ENCODE results near the gene SLC25A17. TPM values are rescaled to one million over a fixed set of nuclear protein-coding genes. Genes with fewer than 3 reads are reported as not detected.
"Not testable (repeated sequence)": the region's sequence is repeated elsewhere in the genome, so short reads cannot be mapped to it uniquely, and the experiment has no call there.

Gene SLC25A17, protein sequence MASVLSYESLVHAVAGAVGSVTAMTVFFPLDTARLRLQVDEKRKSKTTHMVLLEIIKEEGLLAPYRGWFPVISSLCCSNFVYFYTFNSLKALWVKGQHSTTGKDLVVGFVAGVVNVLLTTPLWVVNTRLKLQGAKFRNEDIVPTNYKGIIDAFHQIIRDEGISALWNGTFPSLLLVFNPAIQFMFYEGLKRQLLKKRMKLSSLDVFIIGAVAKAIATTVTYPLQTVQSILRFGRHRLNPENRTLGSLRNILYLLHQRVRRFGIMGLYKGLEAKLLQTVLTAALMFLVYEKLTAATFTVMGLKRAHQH
- total RNA-seq (2014; rRNA removed; shearing (Covaris generic)): 35.0 and 37.8 TPM in 2 replicates

DNA sequence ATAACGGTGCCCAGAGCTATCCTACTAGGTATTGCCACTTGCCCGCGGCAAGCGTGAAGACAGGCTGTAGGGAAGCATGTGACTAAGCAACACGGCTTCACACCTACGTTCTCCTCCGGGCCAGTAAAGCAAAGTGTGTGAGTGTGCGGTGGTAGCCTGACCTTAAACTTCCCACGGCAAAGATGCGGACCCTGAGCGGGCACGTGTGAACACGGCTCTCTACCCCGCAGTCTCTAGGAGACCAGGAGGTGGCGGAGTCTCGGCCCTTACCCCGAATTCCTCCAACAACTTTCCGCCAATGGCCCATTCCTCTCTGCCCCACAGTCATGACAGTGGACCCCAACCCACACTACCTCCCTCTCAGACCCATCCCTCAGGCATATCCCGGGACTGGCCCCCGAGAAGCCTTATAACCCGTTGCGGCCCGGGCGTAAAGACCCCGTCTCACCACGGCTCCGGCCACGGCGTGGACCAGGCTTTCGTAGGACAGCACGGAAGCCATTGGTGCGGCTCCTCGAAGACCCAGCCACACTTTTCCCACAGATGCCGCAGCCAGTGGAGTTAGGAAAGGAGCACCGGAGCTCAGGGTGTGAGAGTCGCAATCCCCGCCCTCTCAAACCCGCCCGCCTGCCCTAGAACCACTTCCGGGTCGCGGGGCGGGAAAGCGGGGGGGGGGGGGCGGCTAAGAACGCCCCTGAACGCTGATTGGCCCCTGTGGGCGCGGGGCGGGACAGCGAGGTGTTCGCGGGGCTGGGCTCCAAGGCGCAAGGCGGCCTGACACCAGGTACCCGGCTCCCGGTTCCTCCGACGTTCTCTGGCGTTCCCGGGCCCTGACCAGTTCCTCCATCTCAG is at the start of gene SLC25A17:
SLC25A17 (minus strand) TSS at position 600 of the 852 bp plus-strand sequence; CDS start at position 502, 98 bp downstream.
- H3K36me3 ChIP-seq (replicated peaks; ENCODE audit: control insufficient read depth, insufficient read depth, low read length): no peaks in the 10 kb centered on the region; the same call in 1 of the 2 replicates

DNA sequence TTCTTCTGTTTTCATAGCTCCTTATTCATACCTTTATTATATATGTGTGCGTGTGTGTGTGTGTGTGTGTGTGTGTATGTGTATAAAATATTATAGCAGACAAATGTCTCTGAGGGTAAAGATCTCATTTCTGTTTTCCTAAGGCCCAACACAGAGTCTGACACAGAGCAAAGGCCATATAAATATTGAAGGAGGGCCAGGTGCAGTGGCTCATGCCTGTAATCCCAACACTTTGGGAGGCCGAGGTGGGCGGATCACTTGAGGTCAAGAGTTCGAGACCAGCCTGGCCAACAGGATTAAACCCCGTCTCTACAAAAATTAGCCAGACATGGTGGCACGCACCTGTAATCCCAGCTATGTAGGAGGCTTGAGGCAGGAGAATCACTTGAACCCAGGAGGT is 49.2 kb upstream of the SLC25A17 start:
- H3K27me3 ChIP-seq (ENCODE audit: control insufficient read depth, insufficient read depth, low read length); DNase-seq; H3K36me3 ChIP-seq (replicated peaks; ENCODE audit: control insufficient read depth, insufficient read depth, low read length); H3K4me3 ChIP-seq (ENCODE audit: insufficient read depth, low read depth, low read length): not testable (repeated sequence)

More for the DNA sequence above, at the start of gene SLC25A17:
- Histone ChIP-seq H3K4me3 (ENCODE audit: insufficient read depth, low read depth, low read length) (peak within 1 kb of the TSS; percentile 88), H3K27me3 (ENCODE audit: control insufficient read depth, insufficient read depth, low read length) (no peaks in the 10 kb centered on the region)
- DNase-seq: peak; percentile 97

DNA sequence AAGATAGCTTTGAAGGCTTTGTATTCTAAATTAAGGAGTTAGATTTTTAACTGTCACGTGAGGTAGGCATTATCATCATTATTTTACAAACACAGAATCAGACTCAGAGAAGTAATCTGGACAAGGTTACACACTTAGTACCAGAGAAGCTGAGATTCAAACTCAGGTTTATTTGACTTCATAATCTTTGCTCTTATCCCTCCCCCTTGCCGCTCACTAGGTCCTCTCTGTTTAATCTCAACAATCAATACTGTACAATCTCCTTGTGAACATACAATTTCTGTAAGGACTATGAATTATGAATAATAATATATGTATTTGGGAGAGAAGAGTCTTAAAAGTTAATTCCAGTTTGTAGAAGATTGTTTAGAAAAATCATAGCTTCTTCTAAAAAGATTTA is 48.0 kb upstream of the SLC25A17 start:
- DNase-seq: no peak
- H3K36me3 ChIP-seq (replicated peaks; ENCODE audit: control insufficient read depth, insufficient read depth, low read length): peaks cover 6% of the 10 kb centered on the region
- no peak overlapping the region for H3K4me3 ChIP-seq (ENCODE audit: insufficient read depth, low read depth, low read length)
- H3K27me3 ChIP-seq (ENCODE audit: control insufficient read depth, insufficient read depth, low read length): no peaks in the 10 kb centered on the region

DNA sequence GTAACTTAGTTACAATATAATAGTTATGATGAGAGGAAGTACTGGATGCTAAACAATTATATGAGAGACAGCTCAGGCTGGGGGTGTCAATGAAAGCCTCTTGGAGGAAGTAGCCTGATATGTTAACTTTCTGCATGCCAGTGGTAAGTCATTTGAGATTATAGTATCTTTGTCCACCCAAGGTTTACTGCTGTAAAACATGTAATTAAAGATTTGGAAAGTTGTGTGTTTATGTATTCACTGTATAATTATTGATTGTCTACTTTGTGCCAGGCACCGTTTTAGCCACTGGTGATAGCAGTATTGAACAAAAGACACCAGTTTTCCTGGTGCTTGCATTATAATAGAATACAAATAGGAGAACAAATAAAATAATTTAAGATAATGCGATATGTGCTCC is 43.4 kb upstream of the SLC25A17 start:
- DNase-seq: no peak
- Histone ChIP-seq H3K4me3 (ENCODE audit: insufficient read depth, low read depth, low read length) (no peak overlapping the region), H3K27me3 (ENCODE audit: control insufficient read depth, insufficient read depth, low read length) (no peaks in the 10 kb centered on the region), H3K36me3 (replicated peaks; ENCODE audit: control insufficient read depth, insufficient read depth, low read length) (no peaks in the 10 kb centered on the region)

- Histone ChIP-seq H3K4me3 (ENCODE audit: insufficient read depth, low read depth, low read length) (no peak within 1 kb of the TSS), H3K27me3 (ENCODE audit: control insufficient read depth, insufficient read depth, low read length) (no peaks in the 10 kb centered on the region), H3K36me3 (replicated peaks; ENCODE audit: control insufficient read depth, insufficient read depth, low read length) (no peaks in the 10 kb centered on the region)
- no peak for DNase-seq
Observed at GRCh38 chr22:40862013-40862412, 42.9 kb upstream of the SLC25A17 start, which contains the start of gene DNAJB7. Gene DNAJB7, minus strand, starts transcription at chr22:40862113. Its CDS starts 119 bp downstream, at chr22:40861994.

GRCh38 chr22:40857309-40857855 is 38.2 kb upstream of the SLC25A17 start:
- no peaks in the 10 kb centered on the region for H3K27me3 ChIP-seq (ENCODE audit: control insufficient read depth, insufficient read depth, low read length)
- H3K4me3 ChIP-seq (ENCODE audit: insufficient read depth, low read depth, low read length): peak overlapping the region; percentile 89
- DNase-seq: no peak
- peaks cover 1% of the 10 kb centered on the region; the same call in 1 of the 2 replicates for H3K36me3 ChIP-seq (replicated peaks; ENCODE audit: control insufficient read depth, insufficient read depth, low read length)

- H3K27me3 ChIP-seq (ENCODE audit: control insufficient read depth, insufficient read depth, low read length): no peaks in the 10 kb centered on the region
- H3K4me3 ChIP-seq (ENCODE audit: insufficient read depth, low read depth, low read length): peak within 1 kb of the TSS; percentile 89
- H3K36me3 ChIP-seq (replicated peaks; ENCODE audit: control insufficient read depth, insufficient read depth, low read length): peaks cover 1% of the 10 kb centered on the region; the same call in 1 of the 2 replicates
- peak; percentile 95 for DNase-seq
Observed at GRCh38 chr22:40856513-40857308, 37.6 kb upstream of the SLC25A17 start, which contains the start of the genes ST13 and XPNPEP3. Gene ST13, minus strand, starts transcription at chr22:40856639. Its CDS starts 99 bp downstream, at chr22:40856540. Gene XPNPEP3, plus strand, starts transcription at chr22:40857148. Its CDS starts 34 bp downstream, at chr22:40857182.

DNA sequence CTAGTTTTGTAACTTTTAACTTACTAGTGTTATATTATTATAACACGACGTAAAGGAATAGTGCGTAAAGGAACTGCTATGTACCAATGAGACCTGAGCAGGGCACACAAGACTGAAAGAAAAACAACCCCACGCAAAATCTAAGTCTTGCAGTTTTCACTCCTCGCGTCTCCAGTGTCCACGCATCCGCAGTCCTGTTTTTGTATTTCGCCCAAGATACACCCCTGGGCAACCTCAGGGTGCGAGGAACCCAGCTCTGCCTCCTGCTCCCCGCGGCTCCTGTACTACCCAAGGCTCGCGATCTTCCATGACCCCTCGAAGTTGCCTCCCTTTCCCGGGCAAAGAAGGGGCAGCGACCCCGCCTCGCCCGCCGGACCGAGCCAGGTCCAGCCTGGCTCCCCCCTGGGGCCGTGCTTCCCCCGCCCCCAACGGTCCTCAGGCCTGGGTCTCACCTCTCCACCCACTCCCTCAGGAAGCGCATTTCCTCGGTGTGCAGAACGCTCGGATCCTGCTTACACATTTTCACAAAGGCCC is 36.9 kb upstream of the SLC25A17 start:
- peak; percentile 80 for DNase-seq
- Histone ChIP-seq H3K27me3 (ENCODE audit: control insufficient read depth, insufficient read depth, low read length) (no peaks in the 10 kb centered on the region), H3K36me3 (replicated peaks; ENCODE audit: control insufficient read depth, insufficient read depth, low read length) (peaks cover 1% of the 10 kb centered on the region; the same call in 1 of the 2 replicates), H3K4me3 (ENCODE audit: insufficient read depth, low read depth, low read length) (peak overlapping the region; percentile 89)

- peak overlapping the region; percentile 89 for H3K4me3 ChIP-seq (ENCODE audit: insufficient read depth, low read depth, low read length)
- H3K27me3 ChIP-seq (ENCODE audit: control insufficient read depth, insufficient read depth, low read length): no peaks in the 10 kb centered on the region
- H3K36me3 ChIP-seq (replicated peaks; ENCODE audit: control insufficient read depth, insufficient read depth, low read length): peaks cover 1% of the 10 kb centered on the region; the same call in 1 of the 2 replicates
- no peak for DNase-seq
Observed at GRCh38 chr22:40855071-40855978, 36.2 kb upstream of the SLC25A17 start.

DNA sequence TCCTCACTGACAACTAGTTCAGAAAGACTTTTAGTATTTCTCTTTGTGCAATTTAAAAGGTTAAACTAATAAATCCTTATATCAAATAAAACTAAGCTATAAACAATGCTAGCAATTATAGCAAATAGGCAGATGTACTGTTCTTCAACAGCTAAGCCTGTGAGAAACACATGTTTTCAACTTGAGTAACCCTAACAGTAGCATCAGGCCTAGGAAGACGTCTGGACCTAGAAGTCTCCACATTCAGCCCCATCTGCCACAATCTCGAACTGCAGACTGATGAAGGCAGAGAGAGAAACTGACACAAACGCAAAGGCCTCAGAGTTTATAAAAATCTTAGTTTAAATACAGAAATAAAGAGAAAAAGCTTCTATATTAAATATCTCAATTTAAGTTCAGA is 34.8 kb upstream of the SLC25A17 start:
- Histone ChIP-seq H3K4me3 (ENCODE audit: insufficient read depth, low read depth, low read length) (no peak overlapping the region), H3K27me3 (ENCODE audit: control insufficient read depth, insufficient read depth, low read length) (no peaks in the 10 kb centered on the region), H3K36me3 (replicated peaks; ENCODE audit: control insufficient read depth, insufficient read depth, low read length) (peaks cover 1% of the 10 kb centered on the region; the same call in 1 of the 2 replicates)
- DNase-seq: no peak

- Histone ChIP-seq H3K4me3 (ENCODE audit: insufficient read depth, low read depth, low read length) (no peak overlapping the region), H3K27me3 (ENCODE audit: control insufficient read depth, insufficient read depth, low read length) (no peaks in the 10 kb centered on the region), H3K36me3 (replicated peaks; ENCODE audit: control insufficient read depth, insufficient read depth, low read length) (peaks cover 2% of the 10 kb centered on the region)
- DNase-seq: no peak
Observed at GRCh38 chr22:40853333-40853732, 34.2 kb upstream of the SLC25A17 start.

DNA sequence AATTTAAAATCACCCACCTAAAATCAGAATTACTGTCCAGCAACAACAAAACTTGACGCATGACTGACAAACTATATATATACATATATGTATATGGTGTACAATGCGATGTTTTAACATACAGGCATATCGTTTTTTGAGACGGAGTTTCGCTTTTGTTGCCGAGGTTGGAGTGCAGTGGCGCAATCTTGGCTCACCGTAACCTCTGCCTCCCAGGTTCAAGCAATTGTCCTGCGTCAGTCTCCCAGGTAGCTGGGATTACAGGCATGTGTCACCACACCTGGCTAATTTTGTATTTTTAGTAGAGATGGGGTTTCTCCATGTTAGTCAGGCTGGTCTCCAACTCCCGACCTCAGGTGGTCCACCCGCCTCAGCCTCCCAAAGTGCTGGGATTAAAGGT is 26.7 kb upstream of the SLC25A17 start:
- not testable (repeated sequence) for H3K4me3 ChIP-seq (ENCODE audit: insufficient read depth, low read depth, low read length); H3K27me3 ChIP-seq (ENCODE audit: control insufficient read depth, insufficient read depth, low read length); H3K36me3 ChIP-seq (replicated peaks; ENCODE audit: control insufficient read depth, insufficient read depth, low read length); DNase-seq

GRCh38 chr22:40844951-40845350 is 25.8 kb upstream of the SLC25A17 start:
- DNase-seq: no peak
- no peaks in the 10 kb centered on the region for H3K27me3 ChIP-seq (ENCODE audit: control insufficient read depth, insufficient read depth, low read length)
- H3K4me3 ChIP-seq (ENCODE audit: insufficient read depth, low read depth, low read length): no peak overlapping the region
- peaks cover 6% of the 10 kb centered on the region for H3K36me3 ChIP-seq (replicated peaks; ENCODE audit: control insufficient read depth, insufficient read depth, low read length)
